NOMO-1 treated with DMSO at 0.1 percent for 48 hours (cell line): ENCODE measurements around the gene ADTRP.

ENCODE experiments used
- DNase-seq: peaks from one replicate; lab custom pipeline; 2025; ENCODE audit not compliant: unreplicated experiment; lab: John Stamatoyannopoulos, UW

Gene ADTRP

DNA sequence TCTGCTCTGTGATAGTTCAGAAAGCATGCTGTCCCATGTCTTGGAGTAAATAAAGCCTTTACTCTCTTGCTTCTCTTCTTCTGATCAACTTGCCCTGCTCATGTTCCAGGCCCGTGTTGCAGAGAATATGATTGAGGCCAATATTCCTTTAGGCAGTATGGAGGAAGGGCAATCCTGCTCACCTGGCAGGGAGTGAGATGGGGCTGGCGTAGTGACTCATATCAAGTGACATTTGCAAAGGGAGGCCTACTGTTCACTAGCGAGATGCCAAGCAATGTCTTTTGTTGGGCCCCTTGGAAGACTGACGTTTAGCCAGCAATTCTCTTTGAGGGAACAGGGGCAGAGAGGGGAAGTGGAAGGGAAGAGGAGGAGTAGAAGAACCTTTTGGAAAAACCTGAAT lies 19.7 kb downstream of the ADTRP start:
- no peak for DNase-seq

DNA sequence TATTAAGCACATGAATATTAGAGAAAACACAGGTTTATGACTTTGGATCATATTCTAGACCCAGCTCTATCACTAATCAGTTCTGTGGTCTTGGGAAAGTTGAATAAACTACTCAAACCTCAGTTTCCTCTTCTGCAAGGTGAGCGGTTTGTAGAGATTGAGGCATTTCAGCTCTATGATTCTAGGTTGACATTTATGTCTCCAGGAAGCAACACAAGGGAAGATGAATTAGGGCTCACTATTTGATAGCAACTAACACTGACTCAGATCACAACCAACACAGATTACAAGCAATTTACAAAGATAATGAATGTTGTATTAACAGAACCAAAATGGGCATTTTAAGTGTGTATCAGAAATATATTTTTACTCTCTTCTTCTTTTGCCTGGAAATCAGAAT lies 21.9 kb downstream of the ADTRP start:
- no peak for DNase-seq

DNA sequence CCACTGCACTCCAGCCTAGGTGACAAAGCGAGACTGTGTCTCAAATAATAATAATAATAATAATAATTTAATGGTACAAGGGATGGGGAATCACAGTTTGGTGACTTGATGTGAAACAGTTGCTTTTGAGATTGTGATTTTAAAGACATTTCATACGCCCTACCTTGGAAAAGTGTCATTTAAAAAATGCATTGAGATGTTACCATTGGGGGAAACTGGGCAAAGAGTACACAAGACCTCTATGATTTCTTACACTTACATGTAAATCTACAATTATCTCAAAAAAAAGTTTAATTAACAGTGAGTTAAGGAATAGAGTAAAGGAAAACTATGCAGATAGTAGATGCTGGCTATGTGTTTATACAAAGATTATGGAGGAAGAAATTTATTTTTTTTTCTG lies 22.3 kb downstream of the ADTRP start:
- no peak for DNase-seq

DNA sequence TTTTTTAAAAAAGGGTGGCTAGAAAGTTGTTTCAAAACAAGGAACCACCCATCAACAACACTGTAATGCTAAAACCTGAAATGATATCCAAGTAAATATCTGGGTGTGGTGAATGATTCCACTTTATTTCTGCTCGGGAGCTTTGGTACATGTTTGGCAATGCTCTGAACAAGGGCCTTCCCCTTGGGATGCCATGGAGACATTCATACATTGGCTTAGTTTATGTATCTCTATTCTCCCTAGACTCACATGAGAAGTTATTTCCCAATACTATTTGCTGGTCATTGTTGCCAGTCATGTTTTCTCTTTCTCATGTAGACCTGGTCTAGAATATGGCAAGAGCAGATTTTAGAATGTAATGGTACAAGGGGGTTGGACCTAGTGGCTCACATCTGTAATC lies 22.9 kb downstream of the ADTRP start:
- no peak for DNase-seq

DNA sequence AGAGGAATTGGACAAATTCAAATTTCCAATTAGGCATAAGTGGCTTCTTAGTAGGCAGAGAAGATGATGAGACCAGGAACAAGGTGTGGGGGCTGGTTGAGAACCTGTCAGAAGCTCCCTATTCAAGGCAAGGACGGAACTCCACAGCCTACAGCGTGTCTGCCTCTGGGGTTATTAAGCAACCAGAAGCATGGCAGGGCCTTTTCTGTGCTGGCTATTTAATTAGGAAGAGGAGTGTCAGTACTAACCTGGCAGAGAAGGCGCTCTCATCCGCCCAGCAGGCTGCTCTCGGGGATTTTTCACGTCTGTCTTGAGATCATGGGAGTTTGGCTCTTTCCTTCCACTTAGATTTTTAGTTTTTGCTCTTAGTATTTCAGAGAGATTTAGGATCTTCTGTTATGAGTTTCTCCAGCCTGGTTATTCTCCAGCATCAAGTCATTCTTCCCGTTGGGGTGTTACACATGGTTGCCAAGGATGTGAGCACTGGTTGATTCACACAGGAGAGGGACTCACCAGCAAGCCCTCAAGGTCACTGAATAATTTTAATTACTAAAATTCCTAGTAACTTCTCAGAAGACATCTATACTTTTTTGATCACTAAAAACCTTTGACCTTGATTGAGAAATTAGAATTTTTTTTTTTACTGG lies 23.9 kb downstream of the ADTRP start:
- DNase-seq = no peak

DNA sequence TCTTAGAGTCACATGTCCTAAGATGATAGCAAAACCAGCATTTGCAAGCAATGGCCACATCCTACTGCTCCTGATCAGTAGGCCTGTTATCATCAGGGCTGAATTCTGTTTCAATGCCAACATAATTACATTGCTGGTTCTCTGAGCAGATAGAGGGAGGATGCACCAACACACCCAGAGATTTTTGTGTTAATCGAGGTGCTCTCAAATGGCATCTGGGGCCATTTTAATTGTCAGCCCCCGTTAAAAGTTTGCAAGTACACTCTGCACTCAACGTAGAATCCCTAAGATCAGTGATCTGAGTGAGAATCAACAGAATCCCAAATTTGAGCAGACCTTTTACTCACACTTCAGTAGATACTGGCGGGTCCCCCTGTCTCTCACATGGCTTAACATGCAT lies 24.8 kb downstream of the ADTRP start:
- no peak for DNase-seq

DNA sequence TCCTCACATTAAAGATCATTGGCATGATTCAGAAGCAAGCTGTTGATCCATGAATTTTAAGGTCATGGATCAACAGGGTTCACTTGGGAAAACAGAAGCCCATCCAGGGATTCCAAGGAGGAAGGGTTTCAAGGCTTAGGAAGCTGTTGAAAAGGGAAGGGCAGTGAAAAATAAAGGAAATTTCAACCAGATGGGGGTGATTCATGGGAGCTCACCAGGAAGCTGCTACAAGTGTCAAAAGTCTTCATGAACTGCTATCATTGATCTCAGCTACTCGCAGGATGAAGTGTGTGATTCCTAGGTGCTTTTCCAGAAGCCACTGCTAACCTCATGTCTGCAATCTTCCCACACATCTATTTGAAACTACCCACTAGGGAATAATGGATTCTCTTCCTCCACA lies 26.2 kb downstream of the ADTRP start:
- DNase-seq = no peak

DNA sequence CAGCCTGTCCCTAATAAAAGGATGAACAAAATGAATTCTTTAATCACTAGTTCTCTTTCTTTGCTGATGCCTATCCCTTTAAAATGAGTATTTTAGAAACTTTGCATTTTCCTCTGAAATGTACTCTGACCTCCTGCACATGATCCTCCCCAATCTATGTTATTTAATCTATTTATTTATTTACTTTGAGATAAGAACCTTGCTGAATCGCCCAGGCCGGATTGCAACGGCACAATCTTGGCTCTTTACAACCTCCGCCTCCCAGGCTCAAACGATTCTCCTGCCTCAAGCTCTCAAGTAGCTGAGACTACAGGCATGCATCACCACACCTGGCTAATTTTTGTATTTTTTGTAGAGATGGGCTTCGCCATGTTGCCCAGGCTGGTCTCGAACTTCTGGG lies 27.9 kb downstream of the ADTRP start:
- no peak for DNase-seq

DNA sequence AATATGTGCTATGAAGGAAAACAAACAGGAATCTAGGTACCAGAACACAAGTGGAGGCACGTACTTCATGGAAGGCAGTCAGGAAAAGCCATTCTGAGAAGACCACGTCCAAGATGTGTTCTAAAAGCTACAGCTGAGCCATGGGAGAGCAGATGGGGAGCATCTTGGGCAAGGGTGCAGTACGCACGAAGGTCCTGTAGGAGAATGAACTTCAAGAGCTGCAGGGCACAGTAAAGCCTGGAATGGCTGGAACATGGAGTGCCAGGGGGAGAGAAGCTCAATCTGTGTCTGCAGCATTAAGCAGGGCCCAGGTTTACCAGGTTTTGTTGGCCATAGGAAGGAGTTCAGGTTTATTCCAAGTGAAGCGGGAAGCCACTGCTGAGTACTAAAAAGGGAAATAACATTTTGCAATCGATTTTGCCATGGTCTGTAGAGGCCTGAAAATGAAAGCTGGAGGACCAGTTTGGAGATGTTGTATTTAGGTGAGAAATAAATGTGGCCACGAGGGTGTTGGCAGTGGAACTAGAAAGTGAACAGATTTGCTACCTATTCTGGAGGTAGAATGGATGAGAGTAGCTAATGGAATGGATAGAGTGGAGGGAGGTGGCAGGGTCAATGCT lies 29.9 kb downstream of the ADTRP start:
- DNase-seq = peak; percentile 74

DNA sequence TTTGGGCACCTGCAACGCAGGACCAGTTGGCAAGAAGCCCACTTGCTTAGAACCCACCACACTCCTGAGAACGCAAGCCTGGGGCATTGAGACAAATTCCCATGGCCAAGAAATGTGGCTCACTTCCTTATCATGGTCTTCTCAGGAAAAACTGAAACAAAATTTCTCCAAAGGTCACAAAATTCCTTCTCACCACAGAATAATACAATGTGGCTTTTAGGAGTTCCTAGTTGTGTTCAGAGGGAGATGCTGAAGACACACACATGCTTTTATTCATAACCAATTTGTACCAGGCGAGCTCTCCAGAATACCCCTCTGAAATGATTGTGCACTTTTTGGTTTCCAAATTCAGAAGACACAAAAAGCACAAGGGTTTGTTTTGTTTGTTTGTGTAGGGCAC lies 31.6 kb downstream of the ADTRP start:
- DNase-seq = no peak

DNA sequence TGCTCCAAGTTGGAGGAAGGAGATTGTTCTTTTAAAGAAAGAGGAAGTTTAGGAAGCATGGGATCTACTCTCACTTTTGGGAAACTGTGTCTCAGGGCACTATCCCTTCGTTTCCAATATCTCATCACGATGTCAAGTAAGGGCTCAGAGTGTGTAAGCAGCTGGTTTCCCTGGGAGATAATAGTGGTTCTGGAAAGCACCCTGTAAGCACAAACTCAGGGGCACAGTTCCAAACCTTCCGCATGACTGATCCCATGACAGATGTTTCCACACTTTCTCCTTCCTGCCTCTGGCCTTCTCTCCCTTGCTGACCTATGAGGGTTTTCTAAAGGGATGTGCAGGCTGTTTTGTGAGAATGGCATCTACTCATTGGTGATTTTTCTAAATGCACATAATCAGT lies 33.9 kb downstream of the ADTRP start:
- DNase-seq = no peak

DNA sequence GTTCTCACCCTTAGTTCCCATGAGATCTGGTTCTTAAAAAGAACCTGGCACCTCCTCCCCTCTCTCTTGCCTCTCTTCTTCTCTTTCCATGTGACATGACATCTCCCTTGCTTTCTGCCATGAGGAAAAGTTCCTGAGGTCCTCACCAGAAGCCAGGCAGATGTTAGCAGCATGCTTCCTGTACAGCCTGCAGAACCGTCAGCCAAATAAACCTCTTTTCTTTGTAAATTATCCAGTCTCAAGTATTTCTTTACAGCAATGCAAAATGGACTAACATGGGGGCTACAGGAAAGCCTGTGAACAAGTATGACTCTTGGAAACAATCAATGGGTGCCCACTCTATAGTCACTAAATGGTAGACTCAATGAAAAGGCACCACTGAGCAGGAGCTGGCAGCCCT lies 34.5 kb downstream of the ADTRP start:
- no peak for DNase-seq

DNA sequence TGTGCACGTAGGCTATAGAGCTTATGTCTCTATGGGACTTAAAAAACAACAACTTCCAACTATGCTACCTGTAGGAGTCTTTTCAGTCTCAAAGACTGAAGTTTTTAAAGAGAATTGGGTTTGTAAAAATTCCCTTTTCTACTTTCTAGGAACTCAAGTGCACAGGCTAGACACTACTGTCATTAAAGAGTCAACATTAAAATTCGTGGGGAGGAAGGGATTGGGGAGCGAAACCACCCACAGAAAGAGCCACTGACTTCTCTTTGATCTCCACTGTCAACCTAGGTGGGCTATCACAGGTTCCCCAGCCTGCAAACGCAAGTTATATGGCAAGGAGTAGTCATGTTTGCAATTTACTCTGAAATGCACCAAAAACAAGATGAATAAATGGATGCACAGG lies 37.7 kb downstream of the ADTRP start:
- no peak for DNase-seq

DNA sequence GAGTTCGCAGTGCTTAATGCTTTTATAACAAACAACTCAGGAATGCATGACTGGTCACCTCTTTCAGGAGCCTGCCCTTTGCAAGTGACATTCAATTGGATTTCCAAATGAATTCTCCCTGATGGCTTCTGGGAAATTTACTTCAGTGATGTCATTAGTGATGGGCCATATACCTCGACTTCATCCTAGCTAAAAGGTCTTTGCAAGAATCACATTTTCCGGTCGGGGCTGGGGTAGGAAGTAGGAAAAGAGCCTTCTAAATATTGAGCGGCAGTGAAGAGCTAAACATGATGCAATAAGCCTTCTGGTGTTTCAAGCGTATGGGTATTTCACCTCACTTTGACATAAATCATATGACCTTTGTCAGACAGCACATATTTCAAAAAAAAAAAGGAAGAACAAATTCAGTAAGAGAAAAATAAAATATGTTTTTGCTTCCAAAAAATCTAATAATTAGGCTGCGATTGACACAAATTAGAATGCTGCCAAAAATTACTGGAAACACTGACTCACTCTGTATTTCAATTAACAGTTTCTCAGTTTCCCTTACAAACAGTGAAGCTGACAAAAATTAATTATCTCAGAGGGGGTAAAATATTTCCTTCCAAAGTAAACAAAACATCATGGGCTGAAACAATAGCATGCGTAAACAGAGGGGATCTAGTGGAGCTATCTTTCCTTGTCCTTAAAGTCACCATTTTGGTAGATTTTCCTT lies 39.8 kb downstream of the ADTRP start:
- peak; percentile 83 for DNase-seq

DNA sequence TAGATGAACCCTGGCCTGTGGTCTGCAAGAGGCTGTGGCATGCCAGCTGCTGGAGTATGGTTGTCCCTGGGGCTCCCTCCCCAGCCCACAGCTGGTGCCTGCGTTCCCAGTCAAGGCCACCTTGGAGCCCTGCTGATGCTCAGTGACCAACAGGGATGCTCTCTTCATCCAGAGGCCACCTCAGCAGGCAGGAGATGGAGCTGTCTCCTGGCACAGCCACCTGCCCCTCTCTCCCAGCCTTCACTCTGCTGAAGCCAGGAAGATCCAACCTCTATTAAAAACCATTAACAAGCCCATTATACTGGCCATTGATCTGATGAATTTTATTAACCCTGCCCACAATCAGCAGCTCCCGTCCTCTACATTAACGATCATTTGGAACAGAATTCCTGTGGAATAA lies 40.4 kb downstream of the ADTRP start:
- DNase-seq = no peak

DNA sequence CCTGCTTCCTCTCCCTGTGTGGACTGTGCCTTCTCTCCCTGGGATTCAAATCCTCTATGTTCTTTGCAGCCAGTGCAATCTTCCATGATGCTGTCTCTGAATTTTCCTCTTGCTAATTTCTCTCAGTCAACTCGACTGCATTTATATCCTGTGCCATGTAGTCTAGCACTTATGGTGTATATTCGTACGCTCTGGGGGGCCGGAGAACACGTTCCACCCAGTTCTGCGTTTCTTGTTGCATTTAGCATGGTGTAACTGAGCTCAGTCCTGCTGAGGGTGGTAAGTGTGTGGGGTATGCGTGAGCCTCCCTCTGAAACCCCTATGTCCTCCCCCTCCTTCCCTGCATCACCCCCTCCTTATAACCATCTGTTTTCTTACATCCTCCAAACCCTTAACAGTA lies 42.0 kb downstream of the ADTRP start:
- no peak for DNase-seq

DNA sequence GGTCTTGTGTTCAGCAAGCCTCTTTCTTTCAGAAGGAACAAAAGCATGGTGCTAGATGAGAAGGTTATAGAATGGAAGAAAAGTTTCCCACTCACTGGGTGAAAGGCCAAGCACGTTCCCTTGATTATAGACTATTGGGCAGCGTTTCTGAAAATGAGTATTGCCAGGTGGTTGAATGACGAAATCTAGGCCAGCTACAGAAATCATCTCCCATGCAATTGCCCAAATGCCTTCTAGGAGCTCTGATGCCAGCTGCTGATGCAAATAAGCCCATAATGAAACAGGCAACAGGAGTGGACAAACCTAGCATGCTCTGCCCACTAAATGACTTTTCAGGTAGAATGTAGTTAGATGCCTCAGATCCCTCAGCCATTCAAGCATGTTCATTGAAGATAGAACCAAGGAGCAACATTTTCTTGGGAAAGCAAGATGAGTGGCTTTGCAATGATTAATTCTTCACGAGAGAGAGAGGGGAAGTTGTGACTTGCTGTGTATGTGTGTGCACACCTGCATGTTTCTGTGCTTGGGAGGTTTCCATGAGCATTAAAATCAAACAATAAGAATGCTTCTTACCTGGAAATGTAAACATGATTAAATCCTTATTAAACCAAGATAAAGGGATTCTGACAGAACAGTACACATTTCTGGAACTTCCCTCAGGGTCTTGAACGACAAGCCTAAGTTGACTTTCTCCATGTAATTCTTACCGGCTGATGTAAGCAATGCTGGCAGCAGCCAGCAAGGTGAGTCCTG lies 43.6 kb downstream of the ADTRP start:
- DNase-seq = no peak

DNA sequence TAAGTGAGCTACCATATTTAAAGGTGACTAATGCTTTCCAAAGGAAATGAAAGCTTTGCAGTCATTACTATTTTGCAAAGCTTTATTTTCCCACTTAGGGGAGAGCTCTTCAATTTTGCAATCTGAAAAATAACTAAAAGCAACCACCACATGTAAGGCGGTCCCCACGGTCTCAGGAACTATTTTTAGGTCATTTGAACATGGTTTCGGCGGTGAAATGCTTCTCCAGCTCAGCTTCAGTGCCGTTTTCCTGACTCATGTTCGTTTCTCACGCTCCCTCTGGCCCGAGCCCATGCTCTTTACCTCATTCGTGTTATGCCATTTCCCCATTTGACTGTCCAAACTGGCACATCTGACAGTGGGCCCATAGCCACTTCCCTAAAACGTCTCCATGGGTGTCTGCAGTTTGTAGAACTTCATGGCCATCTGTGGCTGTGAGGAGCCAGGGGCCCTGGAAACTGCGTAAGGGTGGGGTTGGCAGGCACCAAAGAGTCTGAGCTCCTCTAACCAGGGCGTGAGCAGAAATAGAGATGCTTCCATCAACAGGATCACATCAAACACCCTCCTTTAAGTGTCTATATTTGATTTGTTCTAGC lies 46.5 kb downstream of the ADTRP start:
- DNase-seq = peak; percentile 100

DNA sequence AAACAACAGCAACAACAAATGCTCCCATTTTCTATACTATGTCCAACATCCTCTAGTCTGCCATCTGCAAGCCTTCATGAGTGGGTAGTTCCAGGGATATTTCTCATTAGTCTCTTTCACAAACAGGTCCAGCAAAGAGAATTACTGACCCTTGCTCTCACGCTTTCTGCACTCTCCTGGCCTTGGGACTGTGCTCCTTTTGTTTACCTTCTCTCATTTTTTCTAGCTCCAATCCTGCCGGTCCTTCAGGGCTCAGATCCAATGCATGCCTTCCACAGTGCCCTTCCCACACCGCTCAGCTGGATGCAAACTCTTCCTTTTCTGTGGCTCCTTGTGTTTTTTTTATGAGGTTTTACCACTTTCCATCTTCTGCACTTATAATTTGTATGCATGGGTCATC lies 47.2 kb downstream of the ADTRP start:
- DNase-seq = no peak

DNA sequence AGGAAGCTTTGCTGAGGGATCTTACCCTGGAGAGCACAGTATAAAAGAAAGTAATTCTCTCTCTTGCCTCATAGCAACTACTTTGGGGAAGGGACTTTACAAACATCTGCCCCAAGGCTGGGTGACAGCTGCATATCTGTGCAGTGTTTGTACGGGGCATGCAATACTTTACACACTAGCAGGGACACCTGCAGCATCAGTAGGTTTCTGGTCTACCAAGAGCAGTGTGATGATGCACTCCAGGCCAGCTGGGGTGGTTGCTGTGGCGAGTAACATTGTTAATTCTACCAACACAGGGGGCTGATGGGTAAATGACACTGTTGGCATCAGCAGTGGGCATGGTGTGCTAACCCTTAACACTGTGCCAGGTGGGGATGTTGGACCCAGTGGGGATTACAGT lies 48.0 kb downstream of the ADTRP start:
- no peak for DNase-seq

DNA sequence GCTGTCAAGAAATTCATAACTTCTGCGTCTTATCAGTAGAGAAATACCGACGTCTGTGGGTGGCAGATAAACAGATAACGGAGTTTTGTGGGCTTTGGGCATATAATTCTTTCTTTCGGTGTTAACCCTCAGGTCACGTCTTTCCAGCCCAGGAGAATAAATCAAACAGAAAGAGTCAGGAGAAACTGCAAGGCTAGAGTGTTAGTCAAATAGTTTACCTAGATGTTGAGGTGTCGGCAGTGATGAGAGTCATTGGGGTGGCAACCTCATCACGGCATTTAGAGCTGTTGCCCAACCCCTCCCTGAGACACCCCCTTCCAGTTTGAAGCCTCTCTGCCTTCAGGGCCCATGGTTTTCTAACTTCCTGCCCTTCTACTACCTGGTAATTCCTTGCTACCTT lies 49.5 kb downstream of the ADTRP start:
- DNase-seq = no peak
